Neuronal stem cell (in vitro differentiated cells): ENCODE data around the gene NUP153.
A peak's percentile ranks its signal among the peaks of the same experiment; 100 is the strongest.
"Not testable (repeated sequence)": the region's sequence is repeated elsewhere in the genome, so short reads cannot be mapped to it uniquely, and the experiment has no call there.

Experiments used
- DNase-seq: peaks from one replicate; pipeline ENCODE4 v3.0.0-alpha.2; 2013; ENCODE audit warnings: low spot score
- H2AFZ ChIP-seq: one replicate; pipeline ENCODE4 v1.6.1; 2013; ENCODE audit warnings: mild to moderate bottlenecking, low read length, inconsistent platforms
- H2AK5ac ChIP-seq: 2 replicates; pipeline ENCODE4 v1.6.1; 2013; ENCODE audit warnings: low read depth, mild to moderate bottlenecking, inconsistent platforms, low read length, moderate library complexity, mixed read lengths
- H2BK120ac ChIP-seq: 2 replicates; pipeline ENCODE4 v1.6.1; 2013; ENCODE audit warnings: low read depth, mild to moderate bottlenecking, inconsistent platforms, low read length, moderate library complexity, mixed read lengths
- H2BK12ac ChIP-seq: one replicate; pipeline ENCODE4 v1.6.1; 2013; ENCODE audit warnings: low read length, inconsistent platforms
- H2BK15ac ChIP-seq: 2 replicates; pipeline ENCODE4 v1.6.1; 2013; ENCODE audit warnings: mild to moderate bottlenecking, low read length, inconsistent platforms, mixed read lengths
- H2BK5ac ChIP-seq: one replicate; pipeline ENCODE4 v1.6.1; 2013; ENCODE audit warnings: inconsistent platforms, mild to moderate bottlenecking, low read length, moderate library complexity
- H3K14ac ChIP-seq: one replicate; pipeline ENCODE4 v1.6.1; 2013; ENCODE audit warnings: low read length, inconsistent platforms
- H3K18ac ChIP-seq: 2 replicates; pipeline ENCODE4 v1.6.1; 2013; ENCODE audit warnings: low read length, inconsistent platforms
- H3K23ac ChIP-seq: 2 replicates; pipeline ENCODE4 v1.6.1; 2013; ENCODE audit warnings: low read depth, mild to moderate bottlenecking, mixed read lengths, low read length, inconsistent platforms; ENCODE audit not compliant: poor library complexity
- H3K27ac ChIP-seq: replicated peaks from 3 replicates; pipeline ENCODE4 v1.5.1; 2013; ENCODE audit warnings: low read length, inconsistent platforms
- H3K27me3 ChIP-seq, 3 experiments: 2 replicates each; pipeline ENCODE4 v1.6.1; 2013; ENCODE audit warnings: low read length in 3 of 3, mild to moderate bottlenecking in 2 of 3, inconsistent platforms in 1 of 3, low read depth in 1 of 3, mixed read lengths in 1 of 3, moderate library complexity in 1 of 3; ENCODE audit not compliant: control insufficient read depth in 3 of 3, insufficient read depth in 3 of 3
- H3K36me3 ChIP-seq, 2 donors: replicated peaks in 1 of 2; 2 replicates each; pipeline ENCODE4 v1.6.1; 2013; ENCODE audit warnings: low read length in 2 of 2; ENCODE audit not compliant: control insufficient read depth in 2 of 2, insufficient read depth in 2 of 2
- H3K4ac ChIP-seq: 2 replicates; pipeline ENCODE4 v1.6.1; 2013; ENCODE audit warnings: inconsistent platforms, mild to moderate bottlenecking, low read length, moderate library complexity
- H3K4me1 ChIP-seq, 2 donors: 1 replicate in 1 of 2; 2 replicates in 1 of 2; pipeline ENCODE4 v1.6.1; 2013; ENCODE audit warnings: low read length in 2 of 2, low read depth in 1 of 2; ENCODE audit not compliant: control insufficient read depth in 2 of 2, insufficient read depth in 1 of 2
- H3K4me2 ChIP-seq: one replicate; pipeline ENCODE4 v1.6.1; 2013; ENCODE audit warnings: mild to moderate bottlenecking, low read length, inconsistent platforms; ENCODE audit not compliant: insufficient read depth, poor library complexity, severe bottlenecking
- H3K4me3 ChIP-seq, 2 donors: 2 replicates each; pipeline ENCODE4 v1.5.1; 2013; ENCODE audit warnings: low read length in 2 of 2, mild to moderate bottlenecking in 2 of 2, inconsistent platforms in 1 of 2, moderate library complexity in 1 of 2
- H3K79me1 ChIP-seq: one replicate; pipeline ENCODE4 v1.6.1; 2013; ENCODE audit warnings: low read depth, mild to moderate bottlenecking, inconsistent platforms, low read length, moderate library complexity
- H3K9ac ChIP-seq: one replicate; pipeline ENCODE4 v1.6.1; 2013; ENCODE audit warnings: mild to moderate bottlenecking, low read depth, low read length, inconsistent platforms; ENCODE audit not compliant: poor library complexity
- H3K9me3 ChIP-seq, 2 donors: replicated peaks in 1 of 2; 2 replicates each; pipeline versions ENCODE3 to v1.6.1; 2013; ENCODE audit warnings: low read length in 2 of 2, mild to moderate bottlenecking in 2 of 2, inconsistent platforms in 1 of 2, low read depth in 1 of 2, mixed read lengths in 1 of 2, moderate library complexity in 1 of 2; ENCODE audit not compliant: control insufficient read depth in 2 of 2, insufficient read depth in 1 of 2
- H4K8ac ChIP-seq: one replicate; pipeline ENCODE4 v1.6.1; 2013; ENCODE audit warnings: low read depth, mild to moderate bottlenecking, inconsistent platforms, low read length, moderate library complexity
- H4K91ac ChIP-seq: one replicate; pipeline ENCODE4 v1.6.1; 2013; ENCODE audit warnings: low read length, low read depth, mild to moderate bottlenecking, inconsistent platforms; ENCODE audit not compliant: poor library complexity
- whole genome bisulfite sequencing, 2 donors: extraction: QIAGEN DNeasy Blood & Tissue Kit; methylation state at CpG; one replicate each; pipeline ENCODE4 v1.1.7; 2013; ENCODE audit warnings: missing lambda C conversion rate in 2 of 2, mixed read lengths in 1 of 2; ENCODE audit not compliant: insufficient read length in 2 of 2, insufficient replicate concordance in 1 of 2; ENCODE audit errors: extremely low coverage in 2 of 2; 5-methylcytosine and 5-hydroxymethylcytosine counted together

Gene NUP153

DNA sequence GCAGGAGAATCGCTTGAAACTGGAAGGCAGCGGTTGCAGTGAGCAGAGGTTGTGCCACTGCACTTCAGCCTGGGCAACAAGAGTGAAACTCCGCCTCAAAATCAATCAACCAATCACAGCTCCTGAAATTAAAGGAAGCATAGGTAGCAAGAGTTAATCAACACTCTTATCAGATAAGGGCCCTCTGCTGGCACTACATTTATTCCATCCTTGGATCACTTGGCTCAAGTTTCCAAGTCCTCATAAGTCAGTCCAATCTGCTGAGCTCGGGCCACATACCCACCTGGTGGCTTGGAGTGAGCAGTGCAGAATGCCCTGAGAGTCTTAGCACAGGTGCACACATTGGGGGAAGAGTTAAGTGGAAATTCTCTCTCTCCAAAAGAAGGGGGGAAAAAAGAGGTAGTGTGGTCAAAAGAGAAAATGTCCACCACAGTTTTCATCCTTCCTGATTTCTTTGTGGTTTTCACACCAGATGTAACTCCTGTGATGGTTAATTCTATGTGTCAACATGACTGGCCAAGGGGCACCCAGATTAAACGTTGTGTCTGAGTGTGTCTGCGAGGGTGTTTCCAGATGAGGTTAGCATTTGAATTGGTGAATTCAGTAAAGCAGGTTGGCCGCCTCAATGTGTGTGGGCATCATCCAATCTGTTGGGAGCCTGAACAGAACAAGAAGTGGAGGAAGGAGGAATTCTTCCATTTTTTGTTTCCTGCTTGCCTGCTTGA is 120.8 kb downstream of the NUP153 start:
- H3K36me3 ChIP-seq, result no peaks in the 10 kb centered on the region
- DNase-seq, result no peak
- H3K27me3 ChIP-seq, result no peaks in the 10 kb centered on the region
- no peak overlapping the region for H2BK12ac ChIP-seq
- H3K23ac ChIP-seq, result no peak overlapping the region
- H3K9ac ChIP-seq, result no peak overlapping the region
- no peak overlapping the region for H4K91ac ChIP-seq
- no peak overlapping the region for H2AFZ ChIP-seq
- H3K27ac ChIP-seq, result no peak overlapping the region
- H2AK5ac ChIP-seq, result no peak overlapping the region
- H3K4me2 ChIP-seq, result no peak overlapping the region
- no peak overlapping the region for H3K18ac ChIP-seq
- no peaks in the 10 kb centered on the region for H3K9me3 ChIP-seq
- H4K8ac ChIP-seq, result no peak overlapping the region
- whole genome bisulfite sequencing, 2 donors, result no CpG with 5 or more reads among the region's 7 CpGs
- H3K14ac ChIP-seq, result no peak overlapping the region
- H2BK5ac ChIP-seq, result no peak overlapping the region
- H3K4me1 ChIP-seq, result peaks cover 0 to 4% of the 10 kb centered on the region in 2 donors
- no peak overlapping the region for H2BK120ac ChIP-seq
- no peak overlapping the region for H3K4me3 ChIP-seq
- no peaks in the 10 kb centered on the region for H3K79me1 ChIP-seq
- no peak overlapping the region for H3K4ac ChIP-seq
- H2BK15ac ChIP-seq, result no peak overlapping the region

DNA sequence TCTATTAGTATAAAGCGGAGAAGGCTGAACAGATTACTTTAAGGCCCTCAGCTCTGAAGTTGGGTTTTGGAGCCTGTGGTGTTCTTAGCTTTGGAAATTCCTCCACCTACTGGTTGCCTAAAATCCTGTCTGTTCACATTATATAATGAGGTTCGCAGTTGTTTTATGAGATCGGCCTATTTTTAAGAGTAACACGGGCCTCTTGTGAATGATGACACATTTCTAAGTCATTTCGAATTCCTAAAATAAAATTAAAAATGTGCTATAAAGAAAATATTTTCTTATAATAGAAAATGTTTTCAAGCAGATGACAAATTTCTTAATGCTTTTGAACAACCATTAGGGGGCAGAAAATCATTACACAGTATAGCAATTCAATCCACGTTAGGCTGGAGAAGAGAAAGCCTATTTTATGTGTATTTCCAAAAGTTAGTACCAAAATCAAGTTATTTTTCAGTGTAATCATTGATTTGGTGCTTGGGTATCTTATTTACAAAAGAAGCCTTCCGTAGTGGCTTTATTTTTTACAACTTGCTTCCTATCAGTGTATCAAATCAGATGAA is 122.4 kb downstream of the NUP153 start:
- Histone ChIP-seq H3K9ac (no peak overlapping the region), H4K91ac (no peak overlapping the region), H2BK5ac (no peak overlapping the region), H2BK15ac (no peak overlapping the region), H3K4ac (no peak overlapping the region), H3K9me3 (no peaks in the 10 kb centered on the region), H2AK5ac (no peak overlapping the region), H3K4me1 (peaks cover 0 to 3% of the 10 kb centered on the region in 2 donors), H3K14ac (no peak overlapping the region), H3K79me1 (no peaks in the 10 kb centered on the region), H3K36me3 (no peaks in the 10 kb centered on the region), H2BK12ac (no peak overlapping the region), H3K4me3 (no peak overlapping the region), H2BK120ac (no peak overlapping the region), H3K27me3 (no peaks in the 10 kb centered on the region), H4K8ac (no peak overlapping the region), H3K27ac (no peak overlapping the region), H3K23ac (no peak overlapping the region), H2AFZ (peak overlapping the region; percentile 60), H3K18ac (no peak overlapping the region), H3K4me2 (no peak overlapping the region)
- peak; percentile 49 for DNase-seq
- no CpG with 5 or more reads among the region's 7 CpGs for WGBS, 2 donors

DNA sequence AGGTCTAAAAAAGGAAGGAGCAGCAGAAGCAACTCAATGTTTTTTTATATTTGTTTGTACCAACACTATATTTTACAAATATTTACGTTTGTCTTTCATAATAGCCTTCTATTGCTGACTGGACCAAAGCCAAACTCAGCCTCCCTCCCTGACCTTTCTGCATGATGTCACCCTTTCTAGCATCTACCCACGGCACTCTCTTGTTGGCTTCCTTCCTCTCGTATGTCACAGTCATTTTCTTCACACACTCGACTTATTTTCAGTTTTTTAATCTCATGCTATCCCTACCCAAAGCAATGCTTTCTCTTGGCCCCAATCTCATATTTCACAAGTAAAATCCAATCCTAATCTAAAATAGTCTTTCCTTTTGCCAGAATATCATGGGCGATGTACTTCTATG is 122.9 kb downstream of the NUP153 start:
- Histone ChIP-seq H3K4ac (no peak overlapping the region), H4K91ac (no peak overlapping the region), H3K79me1 (no peaks in the 10 kb centered on the region), H2BK12ac (no peak overlapping the region), H3K36me3 (no peaks in the 10 kb centered on the region), H2BK120ac (no peak overlapping the region), H3K18ac (no peak overlapping the region), H3K4me1 (peaks cover 0 to 2% of the 10 kb centered on the region in 2 donors), H3K27me3 (no peaks in the 10 kb centered on the region), H4K8ac (no peak overlapping the region), H3K9ac (no peak overlapping the region), H2BK15ac (no peak overlapping the region), H2BK5ac (no peak overlapping the region), H3K27ac (no peak overlapping the region), H3K4me3 (no peak overlapping the region), H3K4me2 (no peak overlapping the region), H3K23ac (no peak overlapping the region), H3K14ac (no peak overlapping the region), H2AFZ (peak overlapping the region; percentile 60), H3K9me3 (no peaks in the 10 kb centered on the region), H2AK5ac (no peak overlapping the region)
- no CpG with 5 or more reads among the region's 5 CpGs for WGBS, 2 donors
- no peak for DNase-seq

DNA sequence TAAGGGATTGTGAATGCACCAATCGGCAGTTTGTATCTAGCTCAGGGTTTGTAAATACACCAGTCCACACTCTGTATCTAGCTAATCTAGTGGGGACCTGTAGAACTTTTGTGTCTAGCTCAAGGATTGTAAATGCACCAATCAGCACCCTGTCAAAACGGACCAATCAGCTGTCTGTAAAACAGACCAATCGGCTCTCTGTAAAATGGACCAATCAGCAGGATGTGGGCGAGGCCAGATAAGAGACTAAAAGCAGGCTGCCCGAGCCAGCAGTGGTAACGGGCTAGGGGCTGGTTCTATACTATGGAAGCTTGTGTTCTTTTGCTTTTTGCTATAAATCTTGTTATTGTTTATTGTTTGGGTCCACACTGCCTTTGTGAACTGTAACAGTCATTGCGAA is 125.4 kb downstream of the NUP153 start:
- H3K27ac ChIP-seq, H3K36me3 ChIP-seq, H3K23ac ChIP-seq, H2AK5ac ChIP-seq, H3K4me1 ChIP-seq, H3K14ac ChIP-seq, H3K4me2 ChIP-seq, H2BK120ac ChIP-seq, DNase-seq, H2BK15ac ChIP-seq, H3K9ac ChIP-seq, H3K27me3 ChIP-seq, H4K91ac ChIP-seq, H2BK5ac ChIP-seq, H3K9me3 ChIP-seq, H3K4ac ChIP-seq, H2AFZ ChIP-seq, H2BK12ac ChIP-seq, H3K79me1 ChIP-seq, H3K4me3 ChIP-seq, H3K18ac ChIP-seq, H4K8ac ChIP-seq: not testable (repeated sequence)
- WGBS, 2 donors, result no CpG with 5 or more reads among the region's 7 CpGs
